SU-DHL-6 (cell line): Measurements from ENCODE around the gene DBR1.

Experiments
- H2AFZ ChIP-seq: fragments of 200-600 bp; sonication (generic); 2 replicates; pipeline ENCODE4 v1.6.1; 2014; ENCODE audit warnings: low read depth, mild to moderate bottlenecking, moderate library complexity, mixed read lengths, antibody characterized with exemption, low read length; ENCODE audit not compliant: severe bottlenecking
- H3F3A ChIP-seq: fragments of 200-600 bp; shearing (Covaris generic); 2 replicates; pipeline ENCODE4 v1.6.0; 2016; ENCODE audit warnings: antibody characterized with exemption, mild to moderate bottlenecking; ENCODE audit not compliant: insufficient read depth
- H3K27ac ChIP-seq: fragments of 200-600 bp; sonication (generic); 2 replicates; pipeline ENCODE4 v1.5.1; 2016; ENCODE audit warnings: low read depth, mild to moderate bottlenecking, low read length, moderate library complexity, mixed read lengths
- H3K27me3 ChIP-seq: fragments of 200-600 bp; sonication (generic), shearing (Covaris generic); 2 replicates; pipeline ENCODE4 v1.6.0; 2014; ENCODE audit warnings: mild to moderate bottlenecking, low read length
- H3K36me3 ChIP-seq: fragments of 200-600 bp; sonication (generic); 2 replicates; pipeline ENCODE4 v1.6.1; 2014; ENCODE audit warnings: mild to moderate bottlenecking, low read length, mixed read lengths
- H3K4me2 ChIP-seq: fragments of 300-600, 200-600 bp; shearing (Covaris generic), sonication (generic); 2 replicates; pipeline ENCODE4 v1.6.0; 2014; ENCODE audit warnings: low read length, low read depth, mild to moderate bottlenecking; ENCODE audit not compliant: poor library complexity, severe bottlenecking
- H3K4me3 ChIP-seq: fragments of 200-600 bp; sonication (generic); 2 replicates; pipeline ENCODE4 v1.5.1; 2014; ENCODE audit warnings: antibody characterized with exemption, low read length, mild to moderate bottlenecking, mixed read lengths; ENCODE audit not compliant: insufficient read depth, poor library complexity, severe bottlenecking
- H3K79me2 ChIP-seq: fragments of 200-600 bp; sonication (generic); 2 replicates; pipeline ENCODE4 v1.6.1; 2014; ENCODE audit warnings: mild to moderate bottlenecking, low read length, moderate library complexity; ENCODE audit not compliant: insufficient read depth
- H3K9ac ChIP-seq: fragments of 200-600 bp; sonication (generic); 2 replicates; pipeline ENCODE4 v1.7.0; 2014; ENCODE audit warnings: mild to moderate bottlenecking, low read length
- H3K9me2 ChIP-seq: fragments of 200-600 bp; sonication (generic); replicated peaks from 2 replicates; pipeline ENCODE4 v1.6.1; 2014; ENCODE audit warnings: low read length; ENCODE audit not compliant: insufficient read depth
- H3K9me3 ChIP-seq: fragments of 200-600 bp; sonication (generic); 2 replicates; pipeline ENCODE4 v1.6.1; 2014; ENCODE audit warnings: low read length, mixed read lengths; ENCODE audit not compliant: insufficient read depth
- H4K20me1 ChIP-seq: fragments of 200-600 bp; sonication (generic); 2 replicates; pipeline ENCODE4 v1.6.1; 2014; ENCODE audit warnings: low read depth, mild to moderate bottlenecking, antibody characterized with exemption, low read length, moderate library complexity, mixed read lengths
- CTCF ChIP-seq: fragments of 200-600 bp; sonication (generic); IDR thresholded peaks from one replicate; pipeline ENCODE4 v1.5.1; 2017; ENCODE audit warnings: antibody characterized with exemption, mild to moderate bottlenecking, low read length, moderate library complexity; ENCODE audit not compliant: insufficient read depth, poor library complexity, severe bottlenecking
- EZH2phosphoT487 ChIP-seq: fragments of 200-600 bp; sonication (generic), shearing (Covaris generic); conservative IDR thresholded peaks from 2 replicates; pipeline ENCODE4 v1.6.1; 2018; ENCODE audit warnings: mild to moderate bottlenecking, antibody characterized with exemption, low read length, moderate library complexity, mixed read lengths

The DBR1 gene

DNA sequence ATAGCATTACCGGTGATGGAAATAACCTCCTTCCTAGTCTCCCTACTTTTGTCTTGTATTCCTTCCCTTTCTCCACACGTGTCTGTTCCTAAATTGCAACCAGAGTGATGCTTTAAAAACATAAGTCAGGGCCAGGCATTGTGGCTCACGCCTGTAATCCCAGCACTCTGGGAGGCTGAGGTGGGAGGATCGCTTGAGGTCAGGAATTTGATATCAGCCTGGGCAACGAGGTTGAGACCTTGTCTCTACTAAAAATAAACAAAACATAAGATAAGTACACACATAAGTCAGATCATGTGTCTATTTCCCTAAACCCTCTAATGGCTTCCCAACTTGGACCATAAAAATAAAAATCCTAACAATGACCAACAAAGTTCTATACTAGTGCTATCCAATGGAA lies 30.8 kb upstream of the DBR1 start:
- Histone ChIP-seq H3K4me3 (no peak overlapping the region), H3K9ac (no peak overlapping the region), H3K4me2 (no peak overlapping the region), H3K9me3 (no peaks in the 10 kb centered on the region), H3K27ac (no peak overlapping the region), H4K20me1 (peaks cover 36% of the 10 kb centered on the region), H3K79me2 (peaks cover 100% of the 10 kb centered on the region), H3F3A (no peaks in the 10 kb centered on the region), H2AFZ (no peak overlapping the region), H3K27me3 (no peaks in the 10 kb centered on the region), H3K9me2 (no peaks in the 10 kb centered on the region), H3K36me3 (no peaks in the 10 kb centered on the region)
- TF ChIP-seq EZH2phosphoT487 (no peak), CTCF (no peak)

GRCh38 chr3:138203938-138204337 lies 29.2 kb upstream of the DBR1 start:
- Histone ChIP-seq H4K20me1 (peaks cover 30% of the 10 kb centered on the region), H3K27ac (no peak overlapping the region), H3K27me3 (no peaks in the 10 kb centered on the region), H3K4me2 (no peak overlapping the region), H3K4me3 (no peak overlapping the region), H2AFZ (no peak overlapping the region), H3K79me2 (peaks cover 100% of the 10 kb centered on the region), H3F3A (no peaks in the 10 kb centered on the region), H3K9me3 (no peaks in the 10 kb centered on the region), H3K9me2 (no peaks in the 10 kb centered on the region), H3K36me3 (no peaks in the 10 kb centered on the region), H3K9ac (no peak overlapping the region)
- no peak for TF ChIP-seq CTCF
- TF ChIP-seq EZH2phosphoT487 = no peak

DNA sequence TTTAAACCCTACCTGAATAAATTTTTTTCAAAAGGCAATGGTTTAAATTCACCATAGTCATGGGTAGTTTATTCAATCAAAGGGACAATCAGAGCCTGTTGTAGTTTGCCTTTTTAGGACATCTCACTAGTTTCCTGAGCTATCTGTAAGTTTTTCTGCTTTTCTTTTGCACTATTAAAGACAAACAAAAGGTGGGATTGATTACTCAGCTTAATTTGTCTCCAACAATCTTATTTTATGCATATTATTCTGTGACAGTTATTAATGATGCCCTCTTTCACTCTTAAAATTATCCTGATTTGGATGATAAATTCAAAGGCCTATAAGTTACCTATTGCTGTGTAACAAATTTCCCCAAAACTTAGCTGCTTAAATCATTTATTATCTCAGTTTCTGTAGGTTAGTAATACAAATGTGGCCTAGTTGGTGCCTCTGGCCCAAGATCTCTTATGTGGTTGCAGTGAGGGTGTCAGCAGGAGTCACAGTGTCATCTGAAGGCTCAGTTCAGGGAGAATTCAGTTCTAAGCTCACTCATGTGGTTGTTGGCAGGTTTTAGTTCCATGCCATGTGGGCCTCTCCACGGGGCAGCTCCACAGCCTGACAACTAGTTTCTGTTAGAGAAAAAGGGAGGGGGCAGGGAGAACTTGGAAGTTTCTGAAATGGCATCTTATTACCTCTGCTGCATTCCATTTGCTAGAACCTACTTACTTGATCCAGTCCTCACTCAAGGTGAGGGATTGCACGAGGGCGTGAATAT lies 28.4 kb upstream of the DBR1 start:
- Histone ChIP-seq H3K27me3 (no peaks in the 10 kb centered on the region), H3K36me3 (no peaks in the 10 kb centered on the region), H3K9me2 (no peaks in the 10 kb centered on the region), H3K4me3 (no peak overlapping the region), H3K9me3 (no peaks in the 10 kb centered on the region), H2AFZ (no peak overlapping the region), H3K4me2 (no peak overlapping the region), H4K20me1 (peaks cover 30% of the 10 kb centered on the region), H3K9ac (no peak overlapping the region), H3K27ac (no peak overlapping the region), H3K79me2 (peaks cover 99% of the 10 kb centered on the region), H3F3A (no peaks in the 10 kb centered on the region)
- TF ChIP-seq EZH2phosphoT487 = no peak
- TF ChIP-seq CTCF = no peak
